Activated B cell treated with CpG ODN at 0.5 μM for 24 hours (primary cell): ENCODE data around the gene LRRC46. TPM values are rescaled to one million over a fixed set of nuclear protein-coding genes. Genes with fewer than 3 reads are reported as not detected.
A peak's percentile ranks its signal among the peaks of the same experiment; 100 is the strongest.

Source experiments
- ATAC-seq: fragments of 200-7000 bp; cut with Tn5 transposase; one replicate; pipeline ENCODE4 v1.10.0; 2021; ENCODE audit warnings: low read depth, mild to moderate bottlenecking, moderate library complexity
- CTCF ChIA-PET: fragments of 350-600 bp; sonication (Branson Sonifier 250); formaldehyde crosslinking; loops from one replicate; lab custom pipeline; 2021; ENCODE audit warnings: antibody characterized with exemption; lab: Charles Lee
- POLR2A ChIA-PET: fragments of 350-600 bp; sonication (Branson Sonifier 250); formaldehyde crosslinking; loops from one replicate; lab custom pipeline; 2021; ENCODE audit warnings: antibody characterized with exemption; lab: Charles Lee
- DNase-seq: peaks from one replicate; pipeline ENCODE4 v3.0.0; 2022
- H3K27ac Mint-ChIP-seq: one replicate; pipeline ENCODE4 v1.8.0; 2020; ENCODE audit warnings: mixed read lengths
- H3K27me3 Mint-ChIP-seq: one replicate; pipeline ENCODE4 v1.8.0; 2021; ENCODE audit warnings: mixed read lengths
- H3K36me3 Mint-ChIP-seq: one replicate; pipeline ENCODE4 v1.8.0; 2021; ENCODE audit warnings: low read depth, mixed read lengths
- H3K4me1 Mint-ChIP-seq: one replicate; pipeline ENCODE4 v1.8.0; 2021; ENCODE audit warnings: mixed read lengths
- H3K4me3 Mint-ChIP-seq: one replicate; pipeline ENCODE4 v1.8.0; 2020; ENCODE audit warnings: mild to moderate bottlenecking, mixed read lengths
- H3K9me3 Mint-ChIP-seq: one replicate; pipeline ENCODE4 v1.8.0; 2020; ENCODE audit warnings: mixed read lengths
- intact Hi-C: fragments of 100-400 bp; cut with micrococcal nuclease; formaldehyde crosslinking; loops from one replicate; pipeline ENCODE4 v1.15.1; 2024
- total RNA-seq: library from RNA; stranded (reverse); gene quantifications from 2 replicates; pipeline ENCODE4 v1.2.3, GENCODE V29; 2022
- TF ChIP-seq, protein P1 (sequence below): fragments of 200-600 bp; IDR thresholded peaks from one replicate; pipeline ENCODE4 v1.8.0; 2022; ENCODE audit warnings: antibody characterized with exemption, mild to moderate bottlenecking

The LRRC46 gene
- total RNA-seq, 1 donor from 2014 or later: 1.9 TPM

DNA sequence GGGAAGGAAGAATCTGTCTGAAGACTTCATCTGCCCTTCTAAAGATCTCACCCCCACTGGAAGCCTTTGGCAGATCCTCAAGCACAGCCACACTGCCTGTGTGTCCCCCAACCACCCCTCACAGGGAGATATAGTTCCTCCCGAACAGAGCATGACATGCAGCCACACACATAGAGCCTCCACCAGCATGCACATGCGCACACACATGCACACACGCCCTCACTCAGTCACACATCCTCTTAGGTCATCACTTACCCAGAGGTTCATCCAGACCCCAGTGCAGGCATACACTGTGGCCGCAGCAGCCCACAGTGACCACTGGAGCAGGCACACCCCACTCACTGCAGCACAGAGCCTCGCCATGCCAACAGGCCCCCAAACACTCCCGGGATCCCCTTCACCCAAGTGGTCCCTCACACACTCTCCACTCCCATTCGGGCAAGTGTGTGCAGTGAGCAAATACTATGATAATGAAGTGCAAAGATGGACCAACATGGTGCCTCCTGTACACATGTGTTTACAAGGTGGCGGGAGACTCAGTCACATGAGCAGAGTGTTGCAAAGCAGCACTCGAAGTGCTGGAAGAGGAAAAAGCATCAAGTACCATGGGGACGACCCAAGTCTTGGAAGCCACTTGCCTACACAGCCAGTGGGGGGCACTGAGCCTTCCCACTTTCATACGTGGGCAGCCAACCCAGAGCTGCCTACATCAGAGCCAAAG is 36.5 kb downstream of the LRRC46 start:
- Mint-ChIP-seq H3K9me3 (no peaks in the 10 kb centered on the region), H3K36me3 (no peaks in the 10 kb centered on the region), H3K27me3 (peaks cover 47% of the 10 kb centered on the region), H3K4me1 (peaks cover 7% of the 10 kb centered on the region), H3K27ac (no peak overlapping the region), H3K4me3 (no peak overlapping the region)
- ATAC-seq: no peak
- POLR2A ChIA-PET: interaction anchor here (0.7 kb wide), 1 partner anchor 29 kb away, joined by 4 read pairs; no protein-coding TSS in a partner anchor
- TF ChIP-seq, protein P1, sequence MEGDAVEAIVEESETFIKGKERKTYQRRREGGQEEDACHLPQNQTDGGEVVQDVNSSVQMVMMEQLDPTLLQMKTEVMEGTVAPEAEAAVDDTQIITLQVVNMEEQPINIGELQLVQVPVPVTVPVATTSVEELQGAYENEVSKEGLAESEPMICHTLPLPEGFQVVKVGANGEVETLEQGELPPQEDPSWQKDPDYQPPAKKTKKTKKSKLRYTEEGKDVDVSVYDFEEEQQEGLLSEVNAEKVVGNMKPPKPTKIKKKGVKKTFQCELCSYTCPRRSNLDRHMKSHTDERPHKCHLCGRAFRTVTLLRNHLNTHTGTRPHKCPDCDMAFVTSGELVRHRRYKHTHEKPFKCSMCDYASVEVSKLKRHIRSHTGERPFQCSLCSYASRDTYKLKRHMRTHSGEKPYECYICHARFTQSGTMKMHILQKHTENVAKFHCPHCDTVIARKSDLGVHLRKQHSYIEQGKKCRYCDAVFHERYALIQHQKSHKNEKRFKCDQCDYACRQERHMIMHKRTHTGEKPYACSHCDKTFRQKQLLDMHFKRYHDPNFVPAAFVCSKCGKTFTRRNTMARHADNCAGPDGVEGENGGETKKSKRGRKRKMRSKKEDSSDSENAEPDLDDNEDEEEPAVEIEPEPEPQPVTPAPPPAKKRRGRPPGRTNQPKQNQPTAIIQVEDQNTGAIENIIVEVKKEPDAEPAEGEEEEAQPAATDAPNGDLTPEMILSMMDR: no peak
- intact Hi-C loops: no loop called here
- DNase-seq: no peak
- CTCF ChIA-PET: no interaction called here

DNA sequence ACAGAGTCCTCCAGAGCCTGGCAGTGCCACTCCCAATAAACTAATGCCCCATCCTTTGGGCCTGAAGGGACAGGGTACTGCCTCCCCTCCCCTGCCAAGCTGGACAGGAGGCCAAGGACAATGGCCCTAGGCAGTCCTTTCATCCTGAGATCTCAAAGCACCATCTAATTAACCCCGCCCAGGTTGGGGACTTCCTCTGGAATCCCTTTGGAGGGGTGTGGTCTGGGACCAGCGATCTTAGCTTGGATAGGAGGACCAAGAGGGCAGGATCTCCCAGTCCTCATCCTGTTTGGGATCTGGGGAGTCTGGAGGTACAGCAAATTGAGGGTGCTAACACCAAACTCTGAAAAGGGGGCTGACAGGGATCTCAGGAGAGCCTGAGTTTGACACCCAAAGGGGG is 37.6 kb downstream of the LRRC46 start:
- TF ChIP-seq, protein P1: no peak
- POLR2A ChIA-PET: no interaction called here
- H3K4me1 Mint-ChIP-seq: peaks cover 9% of the 10 kb centered on the region
- H3K27me3 Mint-ChIP-seq: peaks cover 54% of the 10 kb centered on the region
- H3K4me3 Mint-ChIP-seq: no peak overlapping the region
- no peaks in the 10 kb centered on the region for H3K36me3 Mint-ChIP-seq
- no peaks in the 10 kb centered on the region for H3K9me3 Mint-ChIP-seq
- ATAC-seq (no peak), DNase-seq (no peak)
- CTCF ChIA-PET: no interaction called here
- no peak overlapping the region for H3K27ac Mint-ChIP-seq
- intact Hi-C loops: no loop called here

DNA sequence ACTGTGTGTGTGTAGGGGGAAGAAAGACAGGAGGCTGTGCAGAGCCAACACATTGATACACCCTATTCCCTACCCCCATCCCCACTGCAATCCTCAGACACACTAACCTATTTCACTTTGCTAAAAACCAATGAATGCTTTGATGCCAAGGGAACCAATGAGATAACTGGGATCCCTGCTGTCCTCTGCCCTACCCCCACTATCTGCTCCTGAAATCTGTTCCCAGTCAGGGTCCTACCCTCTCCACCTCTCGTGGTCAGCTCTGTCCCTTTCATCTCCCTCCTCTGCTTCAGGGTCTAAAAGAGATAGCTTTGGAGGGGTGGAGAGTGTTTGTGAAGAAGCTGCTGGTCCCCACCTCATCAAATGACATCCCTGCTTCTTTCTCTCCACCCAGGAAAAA is 38.6 kb downstream of the LRRC46 start:
- H3K4me1 Mint-ChIP-seq: peaks cover 9% of the 10 kb centered on the region
- H3K27me3 Mint-ChIP-seq: peaks cover 58% of the 10 kb centered on the region
- no peak overlapping the region for H3K4me3 Mint-ChIP-seq
- DNase-seq (no peak), ATAC-seq (no peak)
- CTCF ChIA-PET: interaction anchor here (0.8 kb wide), 1 partner anchor 27 kb away, joined by 3 read pairs; no protein-coding TSS in a partner anchor
- H3K27ac Mint-ChIP-seq: no peak overlapping the region
- intact Hi-C loops: no loop called here
- POLR2A ChIA-PET: no interaction called here
- no peaks in the 10 kb centered on the region for H3K9me3 Mint-ChIP-seq
- TF ChIP-seq, protein P1: no peak
- no peaks in the 10 kb centered on the region for H3K36me3 Mint-ChIP-seq

DNA sequence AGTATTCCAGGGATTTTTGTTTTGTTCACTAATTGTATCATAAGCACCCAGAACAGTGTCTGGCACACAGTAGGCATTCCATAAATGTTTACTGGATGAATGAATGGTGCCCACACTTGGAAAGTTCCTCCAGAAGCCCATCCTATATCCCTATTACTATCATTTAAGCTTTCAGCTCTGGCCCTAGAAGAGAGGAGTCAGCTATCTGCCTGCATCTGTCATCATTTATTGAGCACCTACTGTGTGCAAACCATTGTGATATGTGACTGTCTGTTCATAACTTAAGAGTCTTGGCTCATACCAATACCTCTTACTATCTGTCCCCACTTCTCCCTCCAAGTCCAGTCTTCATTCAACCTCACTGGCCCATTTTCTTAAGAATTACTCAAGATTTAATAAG is 39.6 kb downstream of the LRRC46 start:
- intact Hi-C loops: no loop called here
- peaks cover 62% of the 10 kb centered on the region for H3K27me3 Mint-ChIP-seq
- ATAC-seq: no peak
- H3K27ac Mint-ChIP-seq: no peak overlapping the region
- CTCF ChIA-PET: no interaction called here
- H3K4me3 Mint-ChIP-seq: no peak overlapping the region
- TF ChIP-seq, protein P1: no peak
- POLR2A ChIA-PET: interaction anchor here (0.9 kb wide), 1 partner anchor 24 kb away, joined by 4 read pairs; no protein-coding TSS in a partner anchor
- peaks cover 9% of the 10 kb centered on the region for H3K4me1 Mint-ChIP-seq
- DNase-seq: no peak
- H3K36me3 Mint-ChIP-seq: no peaks in the 10 kb centered on the region
- no peaks in the 10 kb centered on the region for H3K9me3 Mint-ChIP-seq

DNA sequence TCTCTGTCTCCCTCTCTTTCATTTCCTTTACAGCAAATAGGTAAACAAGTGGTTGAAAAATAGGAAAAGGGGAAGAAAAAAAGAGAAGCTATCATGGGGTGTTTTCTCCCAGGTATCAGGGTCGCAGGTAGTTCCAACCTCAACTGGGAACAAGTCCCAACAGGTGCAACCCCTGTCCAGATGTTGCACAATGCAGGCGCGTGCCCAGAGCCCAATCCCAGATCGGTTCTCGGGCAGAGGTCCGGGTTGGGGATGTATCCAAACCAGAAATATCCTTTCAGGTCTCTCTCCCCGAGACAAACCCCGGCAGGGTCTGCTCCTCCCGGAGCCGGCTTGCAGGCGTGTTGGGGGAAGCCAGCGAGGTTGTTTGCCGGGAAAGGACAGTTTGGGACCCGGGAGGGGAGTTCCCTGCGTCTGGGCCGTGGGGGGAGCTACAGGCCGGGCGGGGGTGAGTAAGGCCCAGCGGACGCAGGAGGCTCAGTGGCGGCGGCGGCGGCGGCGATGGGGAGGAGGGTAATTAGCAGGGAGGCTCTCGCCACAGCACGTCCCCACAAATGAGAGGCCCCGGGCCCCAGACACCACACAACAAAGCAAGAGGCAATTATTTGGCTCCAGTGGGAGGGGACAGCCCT is 40.7 kb downstream of the LRRC46 start:
- no peaks in the 10 kb centered on the region for H3K9me3 Mint-ChIP-seq
- no peaks in the 10 kb centered on the region for H3K36me3 Mint-ChIP-seq
- DNase-seq (no peak), ATAC-seq (peak; percentile 65)
- H3K27me3 Mint-ChIP-seq: peaks cover 56% of the 10 kb centered on the region
- ChIA-PET CTCF (interaction anchor here (1.0 kb wide), 1 partner anchor 17 kb away, joined by 4 read pairs; no protein-coding TSS in a partner anchor), POLR2A (interaction anchor here (0.6 to 0.9 kb wide), 2 partner anchors 23 to 242 kb away, joined by 4 to 5 read pairs; no protein-coding TSS in a partner anchor)
- H3K4me1 Mint-ChIP-seq: peaks cover 9% of the 10 kb centered on the region
- intact Hi-C loops: no loop called here
- no peak overlapping the region for H3K27ac Mint-ChIP-seq
- TF ChIP-seq, protein P1: no peak
- no peak overlapping the region for H3K4me3 Mint-ChIP-seq
